H1 (cell line): ENCODE data around the gene MPPE1. TPM values are rescaled to one million over a fixed set of nuclear protein-coding genes. Genes with fewer than 3 reads are reported as not detected.

Source experiments
- CTCF ChIA-PET: fragments of 300-600 bp; sonication (Branson Sonifier 250); formaldehyde crosslinking; loops from one replicate; lab custom pipeline; 2021; ENCODE audit not compliant: partially characterized antibody; lab: Charles Lee
- POLR2A ChIA-PET: fragments of 300-600 bp; sonication (Branson Sonifier 250); formaldehyde crosslinking; loops from one replicate; lab custom pipeline; 2021; ENCODE audit warnings: inconsistent platforms; ENCODE audit not compliant: partially characterized antibody; lab: Charles Lee
- DNase-seq, 2 experiments: peaks; one replicate each; pipeline versions ENCODE4 v3.0.0 to v3.0.0-alpha.2; 2010 to 2022; ENCODE audit warnings: low spot score in 2 of 2, low read depth in 1 of 2, mixed read lengths in 1 of 2
- FAIRE-seq: peaks from 2 replicates; lab custom pipeline; 2011; peaks lifted over from hg19 to GRCh38; lab: Jason Lieb, UNC
- H2AFZ ChIP-seq: 2 replicates; pipeline ENCODE4 v1.8.1; 2012; ENCODE audit warnings: low read length, inconsistent platforms
- H2AK5ac ChIP-seq: 2 replicates; pipeline ENCODE4 v1.6.1; 2013; ENCODE audit warnings: low read depth, low read length
- H2BK120ac ChIP-seq: replicated peaks from 2 replicates; pipeline ENCODE3; 2013; ENCODE audit warnings: low read depth, low read length, inconsistent platforms
- H2BK12ac ChIP-seq: 2 replicates; pipeline ENCODE4 v1.6.1; 2013; ENCODE audit warnings: low read depth, low read length
- H2BK15ac ChIP-seq: 2 replicates; pipeline ENCODE4 v1.6.1; 2013; ENCODE audit warnings: low read length
- H2BK20ac ChIP-seq: 2 replicates; pipeline ENCODE4 v1.6.1; 2013; ENCODE audit warnings: low read length
- H2BK5ac ChIP-seq: 2 replicates; pipeline ENCODE4 v1.6.1; 2013; ENCODE audit warnings: low read depth, low read length
- H3K14ac ChIP-seq: 2 replicates; pipeline ENCODE4 v1.6.1; 2013; ENCODE audit warnings: inconsistent platforms; ENCODE audit not compliant: insufficient read length
- H3K18ac ChIP-seq: 2 replicates; pipeline ENCODE4 v1.6.1; 2013; ENCODE audit warnings: low read length; ENCODE audit errors: extremely low read depth
- H3K23ac ChIP-seq: 2 replicates; pipeline ENCODE4 v1.6.1; 2013; ENCODE audit warnings: inconsistent platforms; ENCODE audit not compliant: insufficient read length
- H3K23me2 ChIP-seq: 2 replicates; pipeline ENCODE4 v1.6.1; 2013; ENCODE audit warnings: low read depth, low read length
- H3K27ac ChIP-seq: 2 replicates; pipeline ENCODE4 v1.6.1; 2011; ENCODE audit warnings: low read depth, low read length, inconsistent platforms
- H3K27me3 ChIP-seq, 4 experiments: replicated peaks in 1 of 4; 1 replicate in 1 of 4; 2 replicates in 3 of 4; pipeline versions ENCODE4 v1.6.1 to v1.8.1; 2011 to 2013; ENCODE audit warnings: low read length in 3 of 4, mild to moderate bottlenecking in 3 of 4, inconsistent platforms in 2 of 4, mixed read lengths in 2 of 4, moderate library complexity in 1 of 4; ENCODE audit not compliant: control insufficient read depth in 3 of 4, insufficient read depth in 3 of 4; ENCODE audit errors: extremely low read depth in 1 of 4
- H3K36me3 ChIP-seq, 4 experiments: 2 replicates each; pipeline versions ENCODE4 v1.6.1 to v1.8.1; 2011 to 2013; ENCODE audit warnings: mild to moderate bottlenecking in 4 of 4, low read length in 3 of 4, moderate library complexity in 2 of 4, control low read depth in 1 of 4, inconsistent platforms in 1 of 4; ENCODE audit not compliant: insufficient read depth in 4 of 4, control insufficient read depth in 2 of 4
- H3K4ac ChIP-seq: replicated peaks from 2 replicates; pipeline ENCODE3; 2013; ENCODE audit warnings: low read length, low read depth, mixed read lengths, inconsistent platforms; ENCODE audit not compliant: insufficient read length
- H3K4me1 ChIP-seq, 4 experiments: replicated peaks in 1 of 4; 1 replicate in 1 of 4; 2 replicates in 3 of 4; pipeline versions ENCODE4 v1.6.1 to v1.8.1; 2011 to 2013; ENCODE audit warnings: low read length in 3 of 4, inconsistent platforms in 2 of 4, mixed read lengths in 1 of 4; ENCODE audit not compliant: insufficient read depth in 4 of 4, control insufficient read depth in 3 of 4
- H3K4me2 ChIP-seq, 2 experiments: 2 replicates each; pipeline versions ENCODE4 v1.6.1 to v1.8.1; 2011 to 2013; ENCODE audit warnings: low read depth in 2 of 2, low read length in 2 of 2, control low read depth in 1 of 2, inconsistent platforms in 1 of 2, mild to moderate bottlenecking in 1 of 2; ENCODE audit not compliant: insufficient read depth in 1 of 2
- H3K4me3 ChIP-seq, 4 experiments: fragments of 200-600, 300-600 bp in 1 of 4; sonication (generic), shearing (Covaris generic), sonication (Bioruptor Twin) in 1 of 4; 2 replicates each; pipeline versions ENCODE4 v1.5.1 to v1.8.1; 2011 to 2016; ENCODE audit warnings: low read length in 4 of 4, low read depth in 3 of 4, control low read depth in 2 of 4, inconsistent platforms in 2 of 4, mild to moderate bottlenecking in 2 of 4, mixed read lengths in 1 of 4, moderate library complexity in 1 of 4; ENCODE audit not compliant: insufficient read depth in 2 of 4; ENCODE audit errors: extremely low read depth in 1 of 4
- H3K56ac ChIP-seq: replicated peaks from 2 replicates; pipeline ENCODE3; 2013; ENCODE audit warnings: low read depth, mild to moderate bottlenecking, mixed read lengths, low read length, inconsistent platforms; ENCODE audit not compliant: insufficient read length
- H3K79me1 ChIP-seq: 2 replicates; pipeline ENCODE4 v1.6.1; 2013; ENCODE audit warnings: low read depth, low read length, control low read depth
- H3K79me2 ChIP-seq, 2 experiments: 2 replicates each; pipeline versions ENCODE4 v1.6.1 to v1.8.1; 2012 to 2013; ENCODE audit warnings: low read length in 2 of 2, mild to moderate bottlenecking in 2 of 2, inconsistent platforms in 1 of 2; ENCODE audit not compliant: insufficient read depth in 2 of 2, control insufficient read depth in 1 of 2
- H3K9ac ChIP-seq, 4 experiments: replicated peaks in 1 of 4; 1 replicate in 1 of 4; 2 replicates in 3 of 4; pipeline versions ENCODE4 v1.6.1 to v1.8.1; 2011 to 2013; ENCODE audit warnings: low read depth in 3 of 4, low read length in 3 of 4, control low read depth in 2 of 4, mild to moderate bottlenecking in 2 of 4, moderate library complexity in 2 of 4, inconsistent platforms in 1 of 4; ENCODE audit errors: extremely low read depth in 1 of 4
- H3K9me3 ChIP-seq, 2 experiments: 2 replicates each; pipeline versions ENCODE4 v1.6.1 to v1.8.1; 2012 to 2013; ENCODE audit warnings: mild to moderate bottlenecking in 2 of 2, moderate library complexity in 2 of 2, control low read depth in 1 of 2, inconsistent platforms in 1 of 2, low read depth in 1 of 2, low read length in 1 of 2, mixed read lengths in 1 of 2; ENCODE audit not compliant: insufficient read depth in 2 of 2
- H4K20me1 ChIP-seq, 2 experiments: replicated peaks in 1 of 2; 2 replicates each; pipeline versions ENCODE3 to v1.8.1; 2011 to 2013; ENCODE audit warnings: inconsistent platforms in 2 of 2, low read length in 2 of 2, mild to moderate bottlenecking in 1 of 2; ENCODE audit not compliant: insufficient read depth in 2 of 2, control insufficient read depth in 1 of 2
- H4K5ac ChIP-seq: 2 replicates; pipeline ENCODE4 v1.6.1; 2013; ENCODE audit warnings: low read length, low read depth, mixed read lengths, inconsistent platforms; ENCODE audit not compliant: insufficient read length
- H4K8ac ChIP-seq: 2 replicates; pipeline ENCODE4 v1.8.0; 2013; ENCODE audit warnings: mild to moderate bottlenecking, moderate library complexity, low read length, inconsistent platforms; ENCODE audit not compliant: insufficient read depth; ENCODE audit errors: extremely low read depth
- H4K91ac ChIP-seq: replicated peaks from 2 replicates; pipeline ENCODE3; 2013; ENCODE audit warnings: low read length, mixed read lengths, inconsistent platforms; ENCODE audit not compliant: insufficient read length
- ATF2 ChIP-seq: IDR thresholded peaks from 2 replicates; pipeline ENCODE4 v1.6.1; 2012; ENCODE audit warnings: low read length, inconsistent platforms
- BRCA1 ChIP-seq: IDR thresholded peaks from 2 replicates; pipeline ENCODE4 v1.6.1; 2012; ENCODE audit warnings: low read depth, low read length, improper control_type of control experiment
- CTBP2 ChIP-seq: IDR thresholded peaks from 2 replicates; pipeline ENCODE4 v1.7.0; 2011; ENCODE audit warnings: borderline replicate concordance, mild to moderate bottlenecking, moderate library complexity, mixed read lengths, low read length; ENCODE audit not compliant: insufficient read depth, insufficient read length
- POLR2A ChIP-seq, 2 experiments: IDR thresholded peaks; 1 replicate in 1 of 2; 2 replicates in 1 of 2; pipeline ENCODE4 v1.6.1; 2011; ENCODE audit warnings: low read depth in 2 of 2, low read length in 2 of 2, mild to moderate bottlenecking in 2 of 2; ENCODE audit errors: control extremely low read depth in 1 of 2
- RBBP5 ChIP-seq: IDR thresholded peaks from 2 replicates; pipeline ENCODE4 v1.7.1; 2012; ENCODE audit warnings: low read depth, mild to moderate bottlenecking, inconsistent platforms, low read length, moderate library complexity, borderline replicate concordance
- TBP ChIP-seq: IDR thresholded peaks from 2 replicates; pipeline ENCODE4 v1.6.1; 2011; ENCODE audit warnings: low read depth, low read length, improper control_type of control experiment
- WGBS, 2 experiments: shearing (Covaris generic) in 1 of 2; methylation state at CpG; one replicate each; pipeline versions ENCODE4 v1.1.6 to v1.1.7; 2013 to 2015; ENCODE audit warnings: low lambda C conversion rate in 2 of 2, mixed read lengths in 2 of 2, inconsistent platforms in 1 of 2, low coverage in 1 of 2, missing lambda C conversion rate in 1 of 2; ENCODE audit not compliant: insufficient replicate concordance in 2 of 2, insufficient coverage in 1 of 2, insufficient read length in 1 of 2; ENCODE audit errors: extremely low coverage in 1 of 2, missing lambda C conversion rate in 1 of 2; 5-methylcytosine and 5-hydroxymethylcytosine counted together
- polyA plus RNA-seq, 7 experiments: library from polyadenylated mRNA; depleted of rRNA in 3 of 7; stranded (reverse) in 5 of 7; unstranded in 2 of 7; fragments of >200 nt in 5 of 7; fragments of 200-250 nt in 2 of 7; gene quantifications; 1 replicate in 5 of 7; 2 replicates in 1 of 7; 4 replicates in 1 of 7; pipeline versions ENCODE4 v1.2.1 to v1.2.3, GENCODE V29; 2011 to 2013; ENCODE audit warnings: missing spikeins in 2 of 7, mixed read lengths in 2 of 7
- total RNA-seq: library from RNA; stranded (reverse); fragmentation: NEBNext Ultra II Directional; extraction: Animal tissue kit (Norgen Biotek cat#: 25700); gene quantifications from 2 replicates; pipeline ENCODE4 v1.2.1, GENCODE V29; 2021
- TF ChIP-seq, protein P1 (sequence below): IDR thresholded peaks from 2 replicates; pipeline ENCODE4 v1.6.1; 2011; ENCODE audit warnings: low read depth, mild to moderate bottlenecking, low read length; ENCODE audit not compliant: insufficient read depth
- TF ChIP-seq, protein P2 (sequence below), 3 experiments: IDR thresholded peaks; 1 replicate in 2 of 3; 2 replicates in 1 of 3; pipeline versions ENCODE4 v1.5.1 to v1.6.1; 2011; ENCODE audit warnings: low read length in 3 of 3, mild to moderate bottlenecking in 3 of 3, inconsistent platforms in 2 of 3, low read depth in 1 of 3, moderate library complexity in 1 of 3; ENCODE audit not compliant: insufficient read depth in 1 of 3; ENCODE audit errors: control extremely low read depth in 1 of 3

The MPPE1 gene
- total and polyA plus RNA-seq, 2 of the 8 experiments (the other 6 are each of a cell fraction or from before 2014, with no cell fraction given), result 13.7 to 20.9 TPM

- WGBS, 2 experiments, result 90% methylated on average over 5 of the region's 8 CpGs; no CpG with 5 or more reads in 1 of the 2 experiments
- H3K23ac ChIP-seq, result no peak overlapping the region
- peaks cover 3 to 6% of the 10 kb centered on the region in 2 experiments; a peak in 1 of 4 replicates for H3K9me3 ChIP-seq
- H4K5ac ChIP-seq, result no peak overlapping the region
- H3K18ac ChIP-seq, result no peak overlapping the region
- H2BK120ac ChIP-seq, result no peak overlapping the region
- no peak overlapping the region for H3K9ac ChIP-seq
- no peak overlapping the region for H3K56ac ChIP-seq
- H3K14ac ChIP-seq, result no peak overlapping the region
- H3K4me1 ChIP-seq, result no peaks in the 10 kb centered on the region; a peak in 1 of 7 replicates
- H2BK20ac ChIP-seq, result no peak overlapping the region
- H4K8ac ChIP-seq, result no peak overlapping the region
- DNase-seq (no peak), FAIRE-seq (no peak)
- H4K20me1 ChIP-seq, result no peaks in the 10 kb centered on the region
- H2AFZ ChIP-seq, result no peak overlapping the region
- no peak overlapping the region for H4K91ac ChIP-seq
- H3K79me2 ChIP-seq, result no peaks in the 10 kb centered on the region
- no peak overlapping the region for H2BK5ac ChIP-seq
- H3K36me3 ChIP-seq, result peaks cover 0 to 10% (median 0%) of the 10 kb centered on the region in 4 experiments; a peak in 1 of 8 replicates
- no peak overlapping the region for H3K4me3 ChIP-seq
- no peaks in the 10 kb centered on the region for H3K23me2 ChIP-seq
- H3K79me1 ChIP-seq, result no peaks in the 10 kb centered on the region; the same call in 1 of the 2 replicates
- no peaks in the 10 kb centered on the region for H3K27me3 ChIP-seq
- no peak overlapping the region for H3K4ac ChIP-seq
- ChIA-PET CTCF (interaction anchor here (0.7 to 0.9 kb wide), 2 partner anchors 126 to 220 kb away, joined by 4 read pairs; no protein-coding TSS in a partner anchor), POLR2A (interaction anchor here (0.8 to 1.1 kb wide), 2 partner anchors 12 to 13 kb away, joined by 3 to 4 read pairs; no protein-coding TSS in a partner anchor)
- no peak overlapping the region for H2AK5ac ChIP-seq
- no peak overlapping the region for H3K4me2 ChIP-seq
- H2BK15ac ChIP-seq, result no peak overlapping the region
- no peak overlapping the region for H3K27ac ChIP-seq
- H2BK12ac ChIP-seq, result no peak overlapping the region
- no peak for TF ChIP-seq CTBP2
- no peak for TF ChIP-seq TBP
- TF ChIP-seq POLR2A (IDR thresholded peaks at IDR 0.05; ENCODE audit: control extremely low read depth in 1 of 2, low read depth in 2 of 2, low read length in 2 of 2), result no peak
- TF ChIP-seq, protein P1, sequence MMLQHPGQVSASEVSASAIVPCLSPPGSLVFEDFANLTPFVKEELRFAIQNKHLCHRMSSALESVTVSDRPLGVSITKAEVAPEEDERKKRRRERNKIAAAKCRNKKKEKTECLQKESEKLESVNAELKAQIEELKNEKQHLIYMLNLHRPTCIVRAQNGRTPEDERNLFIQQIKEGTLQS, result no peak
- TF ChIP-seq ATF2, result no peak
- TF ChIP-seq BRCA1, result no peak
- no peak for TF ChIP-seq RBBP5
- TF ChIP-seq, protein P2, sequence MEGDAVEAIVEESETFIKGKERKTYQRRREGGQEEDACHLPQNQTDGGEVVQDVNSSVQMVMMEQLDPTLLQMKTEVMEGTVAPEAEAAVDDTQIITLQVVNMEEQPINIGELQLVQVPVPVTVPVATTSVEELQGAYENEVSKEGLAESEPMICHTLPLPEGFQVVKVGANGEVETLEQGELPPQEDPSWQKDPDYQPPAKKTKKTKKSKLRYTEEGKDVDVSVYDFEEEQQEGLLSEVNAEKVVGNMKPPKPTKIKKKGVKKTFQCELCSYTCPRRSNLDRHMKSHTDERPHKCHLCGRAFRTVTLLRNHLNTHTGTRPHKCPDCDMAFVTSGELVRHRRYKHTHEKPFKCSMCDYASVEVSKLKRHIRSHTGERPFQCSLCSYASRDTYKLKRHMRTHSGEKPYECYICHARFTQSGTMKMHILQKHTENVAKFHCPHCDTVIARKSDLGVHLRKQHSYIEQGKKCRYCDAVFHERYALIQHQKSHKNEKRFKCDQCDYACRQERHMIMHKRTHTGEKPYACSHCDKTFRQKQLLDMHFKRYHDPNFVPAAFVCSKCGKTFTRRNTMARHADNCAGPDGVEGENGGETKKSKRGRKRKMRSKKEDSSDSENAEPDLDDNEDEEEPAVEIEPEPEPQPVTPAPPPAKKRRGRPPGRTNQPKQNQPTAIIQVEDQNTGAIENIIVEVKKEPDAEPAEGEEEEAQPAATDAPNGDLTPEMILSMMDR (IDR thresholded peaks at IDR 0.05; ENCODE audit: control extremely low read depth in 1 of 3, insufficient read depth in 1 of 3, low read depth in 1 of 3, low read length in 3 of 3), result no peak
These were observed 33.4 kb downstream of the MPPE1 start for GRCh38 chr18:11874676-11875075.
